T47D (cell line): ENCODE results near the gene ELFN1.

Experiments used
- DNase-seq, 2 experiments: peaks; one replicate each; pipeline versions ENCODE4 v3.0.0 to v3.0.0-alpha.2; 2011 to 2012; ENCODE audit warnings: low read depth in 1 of 2, low spot score in 1 of 2
- JUND ChIP-seq: IDR thresholded peaks from 2 replicates; pipeline ENCODE4 v1.6.1; 2012; ENCODE audit warnings: low read depth
- in situ Hi-C: cut with HindIII; loops from 2 replicates; pipeline ENCODE4 v1.10.0; 2016; ENCODE audit warnings: low sequenced_read_pairs, low pct_unique_long_range_greater_than_20kb

Gene ELFN1

GRCh38 chr7:1779445-1779844 is 109.4 kb downstream of the ELFN1 start:
- TF ChIP-seq JUND = no peak
- in situ Hi-C loops = no loop called here
- no peak for DNase-seq

DNA sequence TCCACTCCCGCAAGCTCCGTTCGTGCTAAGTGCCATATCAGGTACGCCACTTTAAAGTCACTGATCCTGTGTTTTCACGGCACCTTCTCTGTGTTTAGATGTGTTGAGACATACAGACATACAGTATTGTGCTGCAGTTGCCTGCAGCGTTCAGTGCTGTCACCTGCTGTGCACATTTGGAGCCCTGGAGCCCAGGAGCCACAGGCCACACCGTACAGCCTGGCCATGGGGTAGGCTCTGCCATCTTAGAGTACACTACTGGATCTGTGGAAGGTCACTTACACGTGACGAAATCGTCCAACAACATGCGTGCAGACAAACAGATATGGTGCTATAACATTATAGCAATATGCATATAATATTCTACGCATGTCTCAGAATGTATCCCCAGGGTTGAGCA is 111.3 kb downstream of the ELFN1 start:
- TF ChIP-seq JUND = no peak
- in situ Hi-C loops = no loop called here
- no peak for DNase-seq

GRCh38 chr7:1785839-1786238 is 115.8 kb downstream of the ELFN1 start:
- no peak for TF ChIP-seq JUND
- in situ Hi-C loops = no loop called here

GRCh38 chr7:1787241-1787640 is 117.2 kb downstream of the ELFN1 start:
- in situ Hi-C loops = no loop called here
- no peak for TF ChIP-seq JUND
- DNase-seq = no peak

More at GRCh38 chr7:1785839-1786238, 115.8 kb downstream of the ELFN1 start:
- no peak for DNase-seq

DNA sequence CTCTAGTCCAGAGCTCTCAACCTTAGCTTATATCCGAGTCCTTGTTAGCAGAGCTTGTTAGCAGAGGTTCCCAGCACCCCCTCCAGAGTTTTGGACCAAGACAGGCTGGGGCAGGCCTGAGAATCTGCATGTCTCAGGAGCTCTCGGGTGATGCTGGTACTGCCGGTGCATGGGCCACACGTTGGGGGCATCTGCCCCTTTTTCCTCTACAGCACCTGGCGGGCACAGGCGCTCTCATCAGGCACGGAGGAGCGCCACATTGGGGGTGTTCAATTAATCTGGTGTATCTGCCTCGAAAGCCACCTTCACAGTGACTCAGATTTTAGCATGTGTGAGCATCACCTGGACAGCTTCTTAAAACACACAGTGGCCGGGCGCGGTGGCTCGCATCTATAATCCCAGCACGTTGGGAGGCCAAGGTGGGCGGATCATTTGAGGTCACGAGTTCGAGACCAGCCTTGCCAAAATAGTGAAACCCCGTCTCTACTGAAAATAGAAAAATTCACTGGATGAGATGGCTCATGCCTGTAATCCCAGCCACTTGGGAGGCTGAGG is 117.7 kb downstream of the ELFN1 start:
- TF ChIP-seq JUND = no peak
- in situ Hi-C loops = no loop called here
- no peak for DNase-seq

DNA sequence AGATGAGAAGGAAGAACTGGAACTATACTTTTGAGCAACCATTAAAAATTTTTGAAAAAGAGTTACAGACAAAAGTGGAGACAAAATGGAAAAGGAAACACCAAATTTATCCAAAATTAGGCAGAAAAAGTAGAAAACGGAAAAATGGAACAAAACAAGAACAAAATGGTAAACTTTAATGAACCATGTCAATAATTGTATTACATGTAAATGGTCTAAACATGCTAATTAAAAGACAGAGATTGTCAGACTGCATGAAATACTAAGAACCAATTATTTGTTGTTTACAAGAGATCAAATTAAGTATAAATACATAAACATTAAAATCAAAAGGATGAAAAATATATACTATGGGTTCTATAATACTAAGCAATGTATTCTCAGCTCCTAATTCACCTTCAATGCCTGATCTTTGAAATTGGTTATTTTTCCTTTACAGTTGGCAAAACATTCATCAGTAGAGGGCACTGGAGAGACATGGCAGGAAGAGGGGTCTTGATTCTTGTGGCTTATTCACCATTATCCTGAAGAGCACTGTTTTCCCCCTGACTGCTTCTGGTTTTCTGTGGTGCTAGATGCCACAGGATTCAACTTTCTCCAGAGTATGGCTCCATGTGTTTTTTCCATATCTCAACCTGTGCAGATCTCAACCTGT is 124.9 kb downstream of the ELFN1 start:
- no peak for DNase-seq
- TF ChIP-seq JUND = no peak
- in situ Hi-C loops = no loop called here
